Fibroblast of lung (primary cell): ENCODE measurements around the gene DNAH8.

Experiments used
- EZH2 ChIP-seq: IDR thresholded peaks from 2 replicates; pipeline ENCODE4 v1.5.1; 2012; ENCODE audit warnings: low read length, control low read depth, mild to moderate bottlenecking; ENCODE audit errors: missing control alignments
- TF ChIP-seq, protein P1 (sequence below), 2 donors: IDR thresholded peaks in 1 of 2; conservative IDR thresholded peaks in 1 of 2; 1 replicate in 1 of 2; 2 replicates in 1 of 2; pipeline ENCODE4 v1.5.1; 2011 to 2012; ENCODE audit warnings: low read length in 2 of 2, control low read depth in 1 of 2, inconsistent platforms in 1 of 2, low read depth in 1 of 2, mild to moderate bottlenecking in 1 of 2

GRCh38 chr6:38783443-38784228 is 68.5 kb downstream of the DNAH8 start:
- TF ChIP-seq, protein P1, sequence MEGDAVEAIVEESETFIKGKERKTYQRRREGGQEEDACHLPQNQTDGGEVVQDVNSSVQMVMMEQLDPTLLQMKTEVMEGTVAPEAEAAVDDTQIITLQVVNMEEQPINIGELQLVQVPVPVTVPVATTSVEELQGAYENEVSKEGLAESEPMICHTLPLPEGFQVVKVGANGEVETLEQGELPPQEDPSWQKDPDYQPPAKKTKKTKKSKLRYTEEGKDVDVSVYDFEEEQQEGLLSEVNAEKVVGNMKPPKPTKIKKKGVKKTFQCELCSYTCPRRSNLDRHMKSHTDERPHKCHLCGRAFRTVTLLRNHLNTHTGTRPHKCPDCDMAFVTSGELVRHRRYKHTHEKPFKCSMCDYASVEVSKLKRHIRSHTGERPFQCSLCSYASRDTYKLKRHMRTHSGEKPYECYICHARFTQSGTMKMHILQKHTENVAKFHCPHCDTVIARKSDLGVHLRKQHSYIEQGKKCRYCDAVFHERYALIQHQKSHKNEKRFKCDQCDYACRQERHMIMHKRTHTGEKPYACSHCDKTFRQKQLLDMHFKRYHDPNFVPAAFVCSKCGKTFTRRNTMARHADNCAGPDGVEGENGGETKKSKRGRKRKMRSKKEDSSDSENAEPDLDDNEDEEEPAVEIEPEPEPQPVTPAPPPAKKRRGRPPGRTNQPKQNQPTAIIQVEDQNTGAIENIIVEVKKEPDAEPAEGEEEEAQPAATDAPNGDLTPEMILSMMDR (conservative IDR thresholded peaks at IDR 0.05 in 1 of 2, IDR thresholded peaks at IDR 0.05 in 1 of 2; ENCODE audit: low read depth in 1 of 2, low read length in 2 of 2) = no peak
- no peak for TF ChIP-seq EZH2
